Esophagus muscularis mucosa (tissue), 4 donors: ENCODE results near the gene IFT81. TPM values are rescaled to one million over a fixed set of nuclear protein-coding genes. Genes with fewer than 3 reads are reported as not detected.
A peak's percentile ranks its signal among the peaks of the same experiment; 100 is the strongest.

Source experiments
- DNase-seq: peaks from one replicate; pipeline ENCODE4 v3.0.0-alpha.2; 2017; ENCODE audit errors: extremely low spot score
- H3K27ac ChIP-seq, 4 donors: fragments of 200-600 bp; sonication (generic); replicated peaks in 1 of 4; 1 replicate in 3 of 4; 2 replicates in 1 of 4; pipeline ENCODE4 v1.5.1; 2016 to 2019; ENCODE audit warnings: mild to moderate bottlenecking in 1 of 4
- H3K27me3 ChIP-seq, 4 donors: fragments of 200-600 bp; sonication (generic); one replicate each; pipeline versions ENCODE4 v1.5.1 to v1.6.0; 2016 to 2019
- H3K36me3 ChIP-seq, 4 donors: fragments of 200-600 bp; sonication (generic); one replicate each; pipeline ENCODE4 v1.5.1; 2016 to 2019
- H3K4me1 ChIP-seq, 4 donors: fragments of 200-600 bp; sonication (generic); one replicate each; pipeline ENCODE4 v1.5.1; 2016 to 2019
- H3K4me3 ChIP-seq, 4 donors: fragments of 200-600 bp; sonication (generic); 1 replicate in 2 of 4; 2 replicates in 2 of 4; pipeline ENCODE4 v1.5.1; 2016 to 2019; ENCODE audit warnings: mild to moderate bottlenecking in 4 of 4, moderate library complexity in 1 of 4
- H3K9me3 ChIP-seq, 4 donors: fragments of 200-600 bp; sonication (generic); 1 replicate in 3 of 4; 2 replicates in 1 of 4; pipeline ENCODE4 v1.5.1; 2016 to 2019
- EP300 ChIP-seq: sonication (generic); formaldehyde crosslinking; IDR thresholded peaks from one replicate; pipeline ENCODE4 v1.6.1; 2017; ENCODE audit warnings: antibody characterized with exemption
- POLR2A ChIP-seq: fragments of 450-650 bp; IDR thresholded peaks from one replicate; pipeline ENCODE4 v1.6.1; 2017; ENCODE audit warnings: antibody characterized with exemption, moderate library complexity, mild to moderate bottlenecking, low read depth
- POLR2AphosphoS5 ChIP-seq, 2 donors: sonication (generic); formaldehyde crosslinking; IDR thresholded peaks; one replicate each; pipeline ENCODE4 v1.6.1; 2017; ENCODE audit warnings: antibody characterized with exemption in 2 of 2
- WGBS: methylation state at CpG from one replicate; pipeline ENCODE4 v1.1.5; 2018; 5-methylcytosine and 5-hydroxymethylcytosine counted together
- intact Hi-C: fragments of 100-400 bp; cut with DNase I; formaldehyde crosslinking; loops from one replicate; pipeline ENCODE4 v1.15.1; 2023
- total RNA-seq, 4 donors: library from RNA; depleted of rRNA; stranded (reverse); fragments of >200 nt; gene quantifications; one replicate each; pipeline versions ENCODE4 v1.1.0 to v1.2.1, GENCODE V29; 2016
- TF ChIP-seq, protein P1 (sequence below), 3 experiments: fragments of 200-600 bp in 2 of 3; fragments of 450-650 bp in 1 of 3; sonication (generic) in 2 of 3; IDR thresholded peaks; one replicate each; pipeline ENCODE4 v1.5.1; 2017 to 2019; ENCODE audit warnings: antibody characterized with exemption in 3 of 3, mild to moderate bottlenecking in 2 of 3, moderate library complexity in 1 of 3

Gene IFT81
- total RNA-seq, 4 donors from 2014 or later: 15.1 to 27.4 (median 15.9) TPM

DNA sequence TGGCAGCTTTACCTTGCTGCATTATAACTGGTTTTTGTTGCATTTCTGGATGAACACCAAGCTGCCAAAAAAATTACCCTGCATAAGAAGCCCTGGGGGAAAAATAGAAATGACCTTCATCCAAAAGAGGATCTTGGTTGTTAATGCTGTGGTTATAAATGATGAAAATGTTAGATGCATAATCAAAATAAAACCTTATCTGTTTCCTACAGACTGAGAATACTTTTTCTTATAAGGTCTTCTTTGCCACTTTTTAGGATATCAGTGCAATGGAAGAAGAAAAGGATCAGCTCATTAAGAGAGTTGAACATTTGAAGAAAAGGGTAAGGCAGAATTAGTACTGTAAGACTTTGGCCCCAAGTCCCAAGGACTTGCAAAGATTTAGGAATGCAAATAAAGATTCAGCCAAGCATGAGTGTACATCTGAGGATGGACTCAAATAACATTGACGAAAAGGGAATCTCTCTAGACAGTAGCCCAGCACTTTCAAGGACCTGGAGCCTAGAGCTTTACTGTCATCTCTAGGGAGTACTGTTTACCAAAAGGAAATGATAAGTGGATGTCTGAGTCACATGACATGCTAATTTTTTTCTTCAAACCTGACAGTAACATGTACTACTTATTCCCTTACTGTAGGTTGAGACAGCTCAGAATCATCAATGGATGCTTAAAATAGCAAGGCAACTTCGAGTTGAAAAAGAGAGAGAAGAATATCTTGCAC, 10.7 kb downstream of the IFT81 start:
- WGBS: 34% methylated on average over 2 of the region's 2 CpGs
- DNase-seq: no peak

GRCh38 chr12:110135806-110136205, 11.6 kb downstream of the IFT81 start:
- H3K36me3 ChIP-seq: peaks cover 14 to 67% (median 32%) of the 10 kb centered on the region in 4 donors
- H3K27me3 ChIP-seq: no peaks in the 10 kb centered on the region
- WGBS: 77% methylated on average over 2 of the region's 2 CpGs
- H3K4me1 ChIP-seq: peaks cover 0 to 30% (median 25%) of the 10 kb centered on the region in 4 donors
- no peaks in the 10 kb centered on the region for H3K9me3 ChIP-seq
- TF ChIP-seq POLR2AphosphoS5 (IDR thresholded peaks at IDR 0.05): no peak
- TF ChIP-seq, protein P1, sequence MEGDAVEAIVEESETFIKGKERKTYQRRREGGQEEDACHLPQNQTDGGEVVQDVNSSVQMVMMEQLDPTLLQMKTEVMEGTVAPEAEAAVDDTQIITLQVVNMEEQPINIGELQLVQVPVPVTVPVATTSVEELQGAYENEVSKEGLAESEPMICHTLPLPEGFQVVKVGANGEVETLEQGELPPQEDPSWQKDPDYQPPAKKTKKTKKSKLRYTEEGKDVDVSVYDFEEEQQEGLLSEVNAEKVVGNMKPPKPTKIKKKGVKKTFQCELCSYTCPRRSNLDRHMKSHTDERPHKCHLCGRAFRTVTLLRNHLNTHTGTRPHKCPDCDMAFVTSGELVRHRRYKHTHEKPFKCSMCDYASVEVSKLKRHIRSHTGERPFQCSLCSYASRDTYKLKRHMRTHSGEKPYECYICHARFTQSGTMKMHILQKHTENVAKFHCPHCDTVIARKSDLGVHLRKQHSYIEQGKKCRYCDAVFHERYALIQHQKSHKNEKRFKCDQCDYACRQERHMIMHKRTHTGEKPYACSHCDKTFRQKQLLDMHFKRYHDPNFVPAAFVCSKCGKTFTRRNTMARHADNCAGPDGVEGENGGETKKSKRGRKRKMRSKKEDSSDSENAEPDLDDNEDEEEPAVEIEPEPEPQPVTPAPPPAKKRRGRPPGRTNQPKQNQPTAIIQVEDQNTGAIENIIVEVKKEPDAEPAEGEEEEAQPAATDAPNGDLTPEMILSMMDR (IDR thresholded peaks at IDR 0.05): no peak
- TF ChIP-seq EP300: no peak
- no peak for TF ChIP-seq POLR2A
- intact Hi-C loops: no loop called here
- peak overlapping the region; percentile 66 to 79 (median 70) for H3K27ac ChIP-seq
- no peak overlapping the region for H3K4me3 ChIP-seq
- no peak for DNase-seq

More for the DNA sequence above, 10.7 kb downstream of the IFT81 start:
- Histone ChIP-seq H3K9me3 (no peaks in the 10 kb centered on the region), H3K4me1 (peaks cover 0 to 30% (median 25%) of the 10 kb centered on the region in 4 donors), H3K36me3 (peaks cover 14 to 68% (median 32%) of the 10 kb centered on the region in 4 donors), H3K27ac (peak overlapping the region; percentile 66 to 79 (median 70)), H3K4me3 (no peak overlapping the region), H3K27me3 (no peaks in the 10 kb centered on the region)
- TF ChIP-seq POLR2AphosphoS5 (IDR thresholded peaks at IDR 0.05): peak; percentile 36 to 45
- TF ChIP-seq, protein P1 (IDR thresholded peaks at IDR 0.05): no peak
- TF ChIP-seq EP300: no peak
- TF ChIP-seq POLR2A: no peak
- intact Hi-C loops: no loop called here

GRCh38 chr12:110137786-110138185, 13.6 kb downstream of the IFT81 start:
- no peak for DNase-seq
- Histone ChIP-seq H3K36me3 (peaks cover 12 to 55% (median 29%) of the 10 kb centered on the region in 4 donors), H3K4me3 (no peak overlapping the region), H3K27ac (peak overlapping the region; percentile 66 to 79 (median 70)), H3K9me3 (no peaks in the 10 kb centered on the region), H3K27me3 (no peaks in the 10 kb centered on the region), H3K4me1 (peaks cover 4 to 44% (median 40%) of the 10 kb centered on the region in 4 donors)
- intact Hi-C loops: no loop called here
- WGBS: 68% methylated on average over 3 of the region's 3 CpGs
- TF ChIP-seq EP300: no peak
- TF ChIP-seq POLR2AphosphoS5 (IDR thresholded peaks at IDR 0.05): peak in 1 of 2 donors; percentile 33

DNA sequence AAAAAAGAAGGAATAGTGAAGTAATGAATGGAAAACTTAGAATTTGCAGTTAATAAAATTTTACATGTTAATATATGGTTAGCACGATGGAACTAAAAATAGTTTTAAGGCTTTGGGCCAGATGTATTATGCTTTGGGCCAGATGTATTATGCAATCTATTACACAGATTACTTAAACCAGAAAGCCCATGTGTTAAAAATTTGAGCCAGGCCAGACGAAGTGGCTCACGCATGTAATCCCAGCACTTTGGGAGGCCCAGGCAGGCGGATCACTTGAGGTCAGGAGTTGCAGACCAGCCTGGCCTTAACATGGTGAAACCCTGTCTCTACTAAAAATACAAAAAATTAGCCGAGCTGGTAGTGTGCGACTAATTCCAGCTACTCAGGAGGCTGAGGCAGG, 17.2 kb downstream of the IFT81 start:
- no peaks in the 10 kb centered on the region for H3K27me3 ChIP-seq
- H3K9me3 ChIP-seq: no peaks in the 10 kb centered on the region
- peaks cover 4 to 22% (median 17%) of the 10 kb centered on the region in 4 donors for H3K4me1 ChIP-seq
- peaks cover 8 to 58% (median 27%) of the 10 kb centered on the region in 4 donors for H3K36me3 ChIP-seq
- peak overlapping the region; percentile 45 to 73 (median 66) for H3K27ac ChIP-seq
- no peak overlapping the region for H3K4me3 ChIP-seq
- DNase-seq: no peak
- intact Hi-C loops: no loop called here
- TF ChIP-seq POLR2AphosphoS5 (IDR thresholded peaks at IDR 0.05): peak; percentile 66 to 76
- TF ChIP-seq, protein P1 (IDR thresholded peaks at IDR 0.05): no peak
- TF ChIP-seq POLR2A: no peak
- TF ChIP-seq EP300: no peak
- 44% methylated on average over 6 of the region's 6 CpGs for WGBS

GRCh38 chr12:110146986-110147385, 22.8 kb downstream of the IFT81 start:
- DNase-seq: no peak
- Histone ChIP-seq H3K4me3 (no peak overlapping the region), H3K9me3 (no peaks in the 10 kb centered on the region), H3K36me3 (peaks cover 0 to 78% (median 32%) of the 10 kb centered on the region in 4 donors), H3K4me1 (peaks cover 0 to 6% (median 3%) of the 10 kb centered on the region in 4 donors), H3K27ac (no peak overlapping the region), H3K27me3 (no peaks in the 10 kb centered on the region)
- TF ChIP-seq, protein P1 (IDR thresholded peaks at IDR 0.05): no peak
- TF ChIP-seq POLR2A (no peak), POLR2AphosphoS5 (IDR thresholded peaks at IDR 0.05) (no peak), EP300 (no peak)
- 94% methylated on average over 2 of the region's 2 CpGs for WGBS
- intact Hi-C loops: no loop called here
